Stimulated activated CD4-positive, alpha-beta T cell treated with anti-CD3 and anti-CD28 coated beads, TNF-alpha, amount 100 ng/mL, for 48 hours (primary cell): ENCODE results near the gene DNAH10.

Experiments
- DNase-seq, 3 donors: peaks; one replicate each; pipeline ENCODE4 v3.0.0-alpha.2; 2020; ENCODE audit warnings: low read depth in 3 of 3

DNAH10 gene

GRCh38 chr12:123744836-123745235 is 17.3 kb upstream of the DNAH10 start:
- no peak for DNase-seq

DNA sequence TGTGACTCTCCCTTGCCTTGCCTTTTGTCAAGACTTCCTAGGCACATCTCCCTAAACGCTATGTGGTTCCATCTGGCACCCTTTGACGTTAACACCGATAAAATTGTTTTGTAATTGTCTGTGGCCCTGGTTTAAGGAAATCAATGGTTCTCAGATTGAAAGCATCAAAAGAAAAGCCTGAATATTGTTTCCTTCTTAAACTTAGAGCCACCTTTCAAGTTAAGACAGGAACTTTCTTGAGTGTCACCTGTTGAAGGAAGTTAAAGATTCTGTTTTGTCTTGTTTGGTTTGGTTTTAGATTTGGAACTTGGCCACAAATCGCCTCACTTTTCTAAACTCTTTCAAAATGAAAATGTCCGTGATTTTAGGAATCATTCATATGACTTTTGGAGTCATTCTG is 14.8 kb upstream of the DNAH10 start:
- no peak for DNase-seq

DNA sequence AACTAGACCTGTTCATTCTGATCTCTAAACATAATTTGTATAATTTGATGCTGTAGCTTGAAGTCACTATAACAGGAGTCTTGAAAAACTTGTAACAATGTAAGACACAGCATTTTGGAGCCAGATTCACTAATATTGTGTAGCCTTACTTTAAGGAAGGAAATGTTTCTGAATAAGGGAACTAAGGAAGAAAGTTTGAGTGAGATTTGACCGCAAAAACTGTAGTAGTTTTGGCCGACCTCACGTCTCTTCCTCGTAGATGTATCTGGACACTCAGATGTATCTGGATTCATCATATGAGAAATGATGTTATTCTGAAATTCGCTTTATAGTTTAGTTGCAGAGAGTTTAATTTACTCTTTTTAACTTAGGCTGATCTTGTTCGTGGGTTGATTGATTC is 13.9 kb upstream of the DNAH10 start:
- no peak for DNase-seq

GRCh38 chr12:123748661-123749060 is 13.4 kb upstream of the DNAH10 start:
- DNase-seq: no peak

GRCh38 chr12:123749355-123749754 is 12.7 kb upstream of the DNAH10 start:
- DNase-seq: no peak

GRCh38 chr12:123750159-123750656 is 11.9 kb upstream of the DNAH10 start:
- no peak for DNase-seq

GRCh38 chr12:123752046-123752445 is 10.1 kb upstream of the DNAH10 start:
- no peak for DNase-seq

DNA sequence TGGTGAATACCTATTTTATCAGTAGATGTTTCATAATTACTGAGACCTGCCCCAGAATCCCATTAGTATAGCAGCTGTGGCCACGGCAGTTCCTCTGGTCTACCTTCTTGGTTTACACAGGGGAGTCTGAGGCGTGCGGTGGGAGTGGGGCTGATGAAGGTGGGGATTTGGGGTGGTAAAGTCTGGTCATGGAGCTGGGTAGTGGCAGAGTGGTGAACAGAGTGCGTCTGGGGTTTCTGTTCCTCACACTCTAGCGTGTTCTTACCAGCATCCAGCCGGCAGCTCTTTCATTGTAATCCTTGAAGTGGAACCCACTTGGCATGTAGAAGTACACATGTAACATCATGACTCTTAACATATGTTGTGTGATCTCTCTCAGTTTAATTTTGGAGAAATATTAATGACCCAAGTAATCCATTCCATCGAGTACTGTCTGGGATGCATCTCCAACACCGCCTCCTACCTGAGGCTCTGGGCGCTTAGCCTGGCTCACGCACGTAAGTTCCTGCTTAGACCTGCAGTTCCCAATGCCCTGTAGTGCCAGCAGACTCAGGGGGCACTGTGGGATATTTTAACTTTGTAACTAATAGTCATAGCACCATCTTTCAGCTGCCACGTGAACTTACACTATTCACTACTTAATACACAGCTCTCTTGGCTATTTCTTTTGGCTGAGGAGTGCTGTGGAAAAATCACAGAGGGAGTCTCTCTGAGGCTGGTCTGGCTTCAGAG is 7.9 kb upstream of the DNAH10 start:
- DNase-seq: no peak

DNA sequence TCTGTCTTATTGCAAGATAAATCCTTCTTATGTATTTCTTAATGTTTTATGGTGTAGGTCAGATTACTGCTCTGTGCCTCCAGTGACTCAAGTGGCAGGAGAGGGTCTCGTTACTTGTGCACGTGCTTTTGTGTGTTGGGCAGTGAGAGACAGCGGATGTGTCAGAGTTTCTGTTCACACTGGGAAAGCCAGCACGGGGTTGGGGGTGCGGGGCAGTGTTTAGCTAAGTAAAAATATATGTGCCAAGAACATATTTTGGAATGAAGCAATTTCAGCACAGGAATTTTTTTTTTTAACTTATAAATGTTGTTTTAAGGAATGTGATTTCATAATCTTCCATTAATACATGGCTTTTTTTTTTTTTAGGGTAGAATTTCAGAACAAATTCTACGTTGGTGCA is 4.5 kb upstream of the DNAH10 start:
- DNase-seq: no peak

- no peak for DNase-seq
These were observed 1.7 kb upstream of the DNAH10 start for GRCh38 chr12:123760267-123760938.

DNA sequence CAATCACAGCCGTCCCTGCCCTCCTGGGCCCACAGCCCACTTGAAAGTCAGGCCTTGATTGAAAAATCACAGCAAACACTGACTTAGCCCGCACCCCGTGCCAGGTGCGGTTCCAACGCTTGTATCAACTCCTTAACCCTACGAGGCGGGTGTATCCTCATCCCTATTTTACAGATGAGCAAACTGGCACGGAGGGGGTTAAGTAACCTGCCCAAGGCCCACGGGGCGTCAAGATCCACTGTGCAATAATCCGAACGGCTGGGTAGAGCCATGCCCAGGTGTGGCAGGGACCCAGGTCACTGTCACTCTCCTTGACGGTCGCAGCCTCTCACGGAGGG is 583 bp downstream of the DNAH10 start:
- DNase-seq: no peak

GRCh38 chr12:123763093-123763492 is 992 bp downstream of the DNAH10 start:
- DNase-seq: no peak

DNA sequence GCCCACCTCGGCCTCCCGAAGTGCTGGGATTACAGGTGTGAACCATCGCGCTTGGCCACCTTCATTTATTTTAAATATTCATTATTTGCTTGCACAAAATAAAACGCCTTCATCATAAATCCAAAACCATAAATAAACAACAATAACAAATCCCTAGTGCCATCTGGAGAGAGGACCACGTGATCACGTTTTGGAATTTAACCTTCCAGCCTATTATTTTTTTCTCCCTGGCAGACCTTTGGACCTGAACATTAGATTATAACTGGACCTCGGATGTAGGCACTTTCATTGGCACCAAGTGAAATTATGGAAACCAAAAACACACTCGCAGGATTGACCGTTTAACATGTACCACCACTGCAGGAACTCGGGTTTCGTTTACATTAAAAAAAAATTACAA is 2.0 kb downstream of the DNAH10 start:
- no peak for DNase-seq

DNA sequence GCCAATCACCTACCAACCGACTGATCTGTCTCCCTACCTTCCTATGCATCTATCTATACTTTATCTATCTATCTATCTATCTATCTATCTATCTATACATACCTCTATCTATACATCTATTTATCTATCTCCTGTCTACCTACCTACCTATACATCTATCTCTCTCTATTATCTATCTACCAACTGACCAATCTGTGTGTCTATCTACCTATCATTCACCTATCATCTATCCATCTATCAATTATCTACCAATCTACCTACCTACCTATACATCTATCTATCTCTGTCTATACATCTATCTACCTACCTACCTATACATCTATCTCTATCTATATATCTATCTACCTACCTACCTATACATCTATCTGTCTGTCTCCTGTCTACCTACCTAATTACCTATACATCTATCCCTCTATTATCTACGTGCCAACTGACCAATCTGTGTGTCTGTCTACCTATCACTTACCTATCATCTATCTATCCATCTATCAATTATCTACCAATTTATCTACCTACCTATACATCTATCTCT is 3.5 kb downstream of the DNAH10 start:
- no peak for DNase-seq

GRCh38 chr12:123767613-123768012 is 5.5 kb downstream of the DNAH10 start:
- peak in 1 of 3 donors; percentile 8 for DNase-seq

GRCh38 chr12:123771261-123771660 is 9.2 kb downstream of the DNAH10 start:
- no peak for DNase-seq

DNA sequence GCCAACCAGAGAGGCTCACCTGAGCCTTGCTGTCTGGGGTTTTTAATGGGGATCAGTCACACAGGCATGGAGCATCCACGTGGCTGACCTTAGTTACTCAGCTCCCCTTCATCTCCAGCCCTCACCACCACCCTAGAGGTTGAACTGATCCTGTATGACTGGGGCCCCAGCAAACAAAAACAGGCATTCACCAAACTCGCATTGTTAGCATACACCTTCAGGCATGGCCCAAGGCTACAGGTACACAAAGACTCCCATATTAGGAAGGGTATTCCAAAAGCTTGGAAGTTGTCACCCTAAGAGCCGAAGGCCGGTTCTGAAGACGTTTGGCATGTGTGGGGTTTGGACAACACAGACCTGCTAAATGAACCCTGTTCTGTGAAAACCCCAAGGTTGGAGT is 10.0 kb downstream of the DNAH10 start:
- no peak for DNase-seq

GRCh38 chr12:123773375-123773774 is 11.3 kb downstream of the DNAH10 start:
- no peak for DNase-seq

DNA sequence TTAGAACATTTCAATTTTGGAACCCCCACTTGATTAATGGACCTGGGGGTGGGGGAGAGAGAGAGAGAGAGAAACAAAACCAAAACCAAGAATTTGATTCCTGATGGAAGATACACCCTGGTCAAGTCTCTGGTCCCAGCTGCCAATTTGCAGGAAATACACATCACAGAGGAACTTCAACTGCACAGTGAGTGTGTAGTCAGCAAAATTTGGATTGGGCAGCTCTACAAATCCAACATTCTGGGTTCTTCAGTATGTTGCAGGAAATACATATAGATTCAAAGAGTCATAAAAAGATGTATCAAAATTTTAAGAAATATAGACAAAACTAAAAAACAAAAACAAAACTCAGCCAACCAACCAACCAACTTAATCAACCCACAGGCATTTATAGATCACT is 17.4 kb downstream of the DNAH10 start:
- DNase-seq: no peak

GRCh38 chr12:123782997-123783792 is 21.1 kb downstream of the DNAH10 start:
- no peak for DNase-seq

DNA sequence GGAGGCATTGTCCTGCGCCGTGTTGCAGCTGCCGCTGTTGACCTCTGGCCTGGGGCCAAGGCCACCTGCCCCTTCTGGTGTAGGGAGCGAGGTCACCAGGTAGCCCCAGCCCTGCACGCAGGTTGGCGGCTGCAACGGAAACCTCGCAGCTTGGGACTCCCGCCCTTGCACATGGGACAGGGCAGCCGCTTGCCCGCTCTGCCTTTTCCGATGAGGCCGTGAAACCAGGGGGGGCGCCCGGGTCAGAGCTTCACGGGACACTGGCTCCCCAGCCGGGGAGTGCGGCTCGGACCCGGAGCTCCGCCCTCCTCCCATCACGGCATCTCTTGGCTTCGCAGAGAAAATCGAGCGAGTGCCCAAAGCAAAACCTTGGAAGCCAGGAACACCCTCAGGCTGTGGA is 25.4 kb downstream of the DNAH10 start:
- DNase-seq: no peak

DNA sequence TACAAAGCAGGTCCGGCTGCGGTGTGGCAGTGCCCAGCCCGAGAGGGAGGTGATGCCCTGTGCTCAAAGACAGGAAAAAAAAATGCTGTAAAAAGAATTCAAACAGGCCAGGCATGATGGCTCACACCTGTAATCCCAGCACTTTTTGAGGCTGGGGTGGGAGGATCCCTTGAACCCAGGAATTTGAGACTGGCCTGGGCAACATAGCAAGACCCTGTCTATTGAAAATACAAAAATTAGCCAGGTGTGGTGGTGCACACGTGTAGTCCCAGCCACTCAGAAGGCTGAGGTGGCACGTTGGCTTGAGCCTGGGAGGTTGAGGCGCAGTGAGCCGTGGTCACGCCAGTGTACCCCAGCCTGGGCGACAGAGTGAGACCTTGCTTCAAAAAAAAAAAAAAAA is 26.4 kb downstream of the DNAH10 start:
- DNase-seq: no peak
